NCI-H2081 (cell line): ENCODE results near the gene ATG4B.
"Not testable (repeated sequence)": the region's sequence is repeated elsewhere in the genome, so short reads cannot be mapped to it uniquely, and the experiment has no call there.

Source experiments
- DNase-seq, 2 experiments: peaks; one replicate each; lab custom pipeline; 2025; lab: John Stamatoyannopoulos, UW

Gene ATG4B

GRCh38 chr2:241640165-241640795 is 2.8 kb downstream of the ATG4B start:
- no peak for DNase-seq

DNA sequence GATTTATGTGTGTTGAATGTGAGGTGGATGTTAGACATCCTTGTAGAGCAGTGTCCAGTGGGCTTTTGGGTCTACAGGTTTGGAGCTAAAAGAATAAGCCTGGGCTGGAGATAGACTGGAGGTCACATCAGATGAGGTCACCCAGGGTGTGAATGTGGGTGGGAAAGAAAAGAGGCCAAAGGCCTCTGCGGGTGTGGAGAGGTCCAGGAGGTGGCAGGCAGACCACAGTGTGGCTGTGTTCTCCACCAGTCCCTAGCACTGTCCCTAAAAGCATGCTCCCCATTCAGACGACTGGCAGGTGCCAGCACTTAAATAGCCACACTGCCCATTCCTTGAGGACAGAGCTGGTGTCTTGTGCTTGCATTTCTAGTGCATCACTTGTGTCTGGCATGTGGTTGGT is 4.1 kb downstream of the ATG4B start:
- no peak for DNase-seq

- no peak for DNase-seq
Observed at GRCh38 chr2:241645056-241645914, 7.8 kb downstream of the ATG4B start.

DNA sequence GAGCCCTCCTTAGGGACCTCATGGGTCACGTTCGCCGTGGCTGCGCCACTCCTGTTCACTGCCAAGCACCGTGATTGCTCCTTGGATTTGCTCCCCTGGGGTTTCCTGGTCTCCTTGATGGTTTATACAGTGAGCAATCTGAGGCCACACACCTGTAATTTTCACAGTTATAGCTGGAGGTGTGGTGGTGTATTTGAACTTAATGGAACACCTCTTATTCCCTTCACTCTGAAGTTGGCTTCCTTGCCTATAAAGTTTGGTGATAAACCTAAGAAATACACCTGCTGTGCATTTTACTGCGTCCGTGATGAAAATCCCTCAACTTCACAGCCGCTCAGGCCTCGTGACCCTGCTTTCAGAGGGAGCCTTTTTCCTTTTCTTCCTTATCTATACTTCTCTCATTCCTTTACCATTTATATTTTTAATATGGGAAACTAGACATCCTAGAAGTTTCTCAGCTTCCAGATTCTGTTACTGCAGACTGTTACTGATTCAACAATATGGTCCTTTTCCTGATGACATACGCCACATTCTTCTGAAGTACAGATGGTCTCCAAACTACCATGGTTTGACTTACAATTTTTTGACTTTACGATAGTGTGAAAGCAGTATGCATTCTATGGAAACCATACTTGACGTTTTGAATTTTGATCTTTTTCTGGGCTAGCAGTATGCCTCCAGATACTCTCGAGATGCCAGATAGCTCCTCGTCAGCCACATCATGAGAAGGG is 8.6 kb downstream of the ATG4B start:
- DNase-seq, result no peak

DNA sequence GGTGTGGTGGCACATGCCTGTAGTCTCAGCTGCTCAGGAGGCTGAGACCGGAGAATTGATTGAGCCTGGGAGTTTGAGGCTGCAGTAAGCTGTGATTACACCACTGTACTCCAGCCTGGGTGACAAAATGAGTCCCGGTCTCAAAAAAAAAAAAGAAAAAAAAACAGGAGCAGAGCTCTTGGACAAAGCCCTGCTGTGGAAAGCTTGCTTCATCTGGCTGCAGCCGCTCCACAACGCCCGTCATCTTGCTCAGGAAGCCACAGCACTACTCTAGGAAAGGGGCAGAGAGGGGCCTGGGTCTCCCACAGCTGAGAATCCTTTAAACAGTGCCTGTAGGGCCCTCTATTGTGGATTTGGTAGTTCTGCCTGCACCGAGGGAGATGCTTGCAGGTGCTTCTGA is 11.0 kb downstream of the ATG4B start:
- no peak for DNase-seq

DNA sequence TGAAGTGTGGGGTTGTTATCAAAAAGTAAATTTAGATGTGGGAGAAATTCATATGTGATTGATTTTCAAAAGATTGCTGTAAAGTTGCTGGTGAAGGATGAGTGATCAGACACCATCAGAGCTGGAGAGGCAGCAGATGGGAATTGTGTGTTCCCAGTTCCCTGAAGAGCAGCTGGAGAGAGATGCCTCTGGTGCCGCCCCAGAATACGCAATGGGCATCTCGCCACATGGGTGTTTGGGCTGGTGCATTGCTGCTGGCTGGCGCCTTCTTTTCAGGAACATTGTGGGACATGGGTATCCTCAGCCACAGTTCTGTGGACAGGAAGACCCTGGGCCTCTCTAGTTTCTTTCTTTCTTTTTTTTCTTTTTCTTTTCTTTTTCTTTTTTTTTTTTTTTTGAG is 11.9 kb downstream of the ATG4B start:
- no peak for DNase-seq

DNA sequence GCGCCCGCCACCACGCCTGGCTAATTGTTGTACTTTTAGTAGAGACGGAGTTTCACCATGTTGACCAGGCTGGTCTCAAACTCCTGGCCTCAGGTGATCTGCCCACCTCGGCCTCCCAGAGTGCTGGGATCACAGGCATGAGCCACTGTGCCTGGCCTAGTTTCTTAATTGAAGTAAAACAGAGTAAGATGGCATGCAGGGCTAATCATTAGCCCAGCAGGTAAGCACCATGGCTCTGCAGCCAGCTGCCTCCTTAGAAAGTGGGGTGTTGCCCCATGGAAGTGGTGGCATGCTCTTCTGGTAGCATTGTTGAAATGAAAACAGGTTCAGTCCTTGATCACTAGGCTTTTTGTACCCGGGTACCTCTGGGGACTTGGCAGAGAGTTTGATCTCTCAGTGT is 12.4 kb downstream of the ATG4B start:
- DNase-seq, result no peak

GRCh38 chr2:241652142-241652541 is 14.6 kb downstream of the ATG4B start:
- no peak for DNase-seq

DNA sequence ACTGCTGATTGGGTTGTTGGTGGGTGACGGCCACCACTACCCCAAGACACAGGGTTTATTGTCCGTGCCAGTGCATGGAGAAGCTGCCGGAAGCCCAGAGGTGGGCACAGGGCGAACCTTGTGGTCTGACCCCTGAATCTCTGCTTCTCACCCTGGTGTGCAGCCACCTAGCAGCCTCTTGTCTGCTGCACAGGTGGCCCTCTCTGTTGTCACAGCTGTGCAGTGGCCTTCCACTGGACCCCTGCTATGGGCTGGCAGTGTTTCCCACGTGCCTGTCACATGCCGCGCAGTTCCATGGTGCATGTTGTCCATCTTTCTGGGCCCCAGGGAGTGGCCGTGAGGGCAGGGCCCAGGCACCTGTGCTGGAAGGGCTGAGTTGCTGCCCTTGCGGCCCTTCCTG is 15.2 kb downstream of the ATG4B start:
- DNase-seq, result no peak

DNA sequence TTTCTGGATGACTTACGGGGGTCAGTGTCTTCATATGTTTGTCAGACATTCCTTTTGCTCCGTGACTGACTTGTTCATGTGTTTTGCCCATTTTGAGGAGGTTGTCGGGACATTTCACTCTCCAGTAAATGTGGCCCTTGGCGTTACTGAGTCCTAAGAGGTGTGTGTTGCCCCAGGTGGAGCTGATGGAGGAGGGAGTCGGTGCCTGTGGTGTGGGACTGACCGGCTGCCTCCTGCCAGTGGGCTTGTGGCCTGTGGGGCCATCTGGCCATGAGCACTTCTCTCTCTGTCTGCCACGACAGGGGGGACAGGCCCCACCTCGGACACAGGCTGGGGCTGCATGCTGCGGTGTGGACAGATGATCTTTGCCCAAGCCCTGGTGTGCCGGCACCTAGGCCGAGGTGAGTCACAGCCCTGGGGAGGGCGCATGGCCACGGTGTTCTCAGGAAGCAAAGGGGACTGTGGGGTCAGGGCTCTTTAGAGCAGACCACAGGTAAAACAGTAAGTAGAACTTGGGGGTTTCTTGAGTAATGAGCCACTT is 15.8 kb downstream of the ATG4B start:
- DNase-seq, result no peak

- DNase-seq, result no peak
Observed at GRCh38 chr2:241654551-241654950, 17.1 kb downstream of the ATG4B start.

GRCh38 chr2:241655516-241656189 is 18.2 kb downstream of the ATG4B start:
- no peak for DNase-seq

DNA sequence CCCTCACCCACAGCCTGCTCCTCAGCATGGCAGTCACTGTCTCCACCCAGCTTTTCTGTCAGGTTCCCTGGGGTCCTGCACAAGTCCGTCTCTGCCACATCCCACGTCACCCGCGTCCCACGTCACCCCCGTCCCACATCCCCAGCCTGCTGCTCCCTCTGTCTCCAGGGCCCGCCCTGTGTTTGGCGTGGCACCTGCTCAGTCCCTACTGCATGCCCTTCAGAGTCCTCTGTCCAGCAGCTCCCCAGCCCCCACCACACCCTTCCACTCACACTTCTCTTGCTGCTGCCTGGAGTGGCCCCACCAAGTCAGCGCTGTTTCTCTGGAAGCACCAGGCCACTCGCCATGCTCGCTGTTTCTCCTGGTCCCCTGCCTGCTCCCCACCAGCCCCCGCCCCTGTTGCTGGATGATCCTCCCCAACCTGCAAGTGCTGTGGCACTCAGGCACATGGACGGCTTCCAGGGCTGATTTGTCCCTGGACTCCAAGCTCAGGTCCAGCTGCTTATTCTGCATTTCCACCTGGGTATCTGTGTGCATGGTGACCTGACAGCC is 18.8 kb downstream of the ATG4B start:
- no peak for DNase-seq

DNA sequence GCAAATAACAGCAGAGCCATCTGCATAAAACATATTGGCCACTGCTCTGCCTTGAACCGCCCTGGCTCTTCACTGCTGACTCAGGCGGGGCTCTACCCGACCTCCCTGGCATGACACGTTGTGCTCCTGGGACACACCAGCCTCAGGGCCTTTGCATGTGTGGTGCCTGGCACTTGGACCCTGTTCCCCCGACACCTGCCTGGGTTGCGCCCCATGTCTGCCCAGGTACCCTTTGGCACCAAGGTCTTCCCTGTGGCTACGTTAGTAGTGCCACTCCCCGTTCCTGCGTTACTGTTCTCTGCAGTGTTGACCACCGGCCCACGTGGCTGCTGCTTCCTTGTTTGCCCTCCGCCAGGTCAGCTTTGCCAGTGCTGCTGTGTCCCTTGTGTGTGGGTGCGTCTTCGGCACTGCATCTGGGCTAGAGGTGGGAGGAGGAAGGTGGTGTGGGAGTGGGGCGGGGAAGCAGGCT is 20.3 kb downstream of the ATG4B start:
- no peak for DNase-seq

DNA sequence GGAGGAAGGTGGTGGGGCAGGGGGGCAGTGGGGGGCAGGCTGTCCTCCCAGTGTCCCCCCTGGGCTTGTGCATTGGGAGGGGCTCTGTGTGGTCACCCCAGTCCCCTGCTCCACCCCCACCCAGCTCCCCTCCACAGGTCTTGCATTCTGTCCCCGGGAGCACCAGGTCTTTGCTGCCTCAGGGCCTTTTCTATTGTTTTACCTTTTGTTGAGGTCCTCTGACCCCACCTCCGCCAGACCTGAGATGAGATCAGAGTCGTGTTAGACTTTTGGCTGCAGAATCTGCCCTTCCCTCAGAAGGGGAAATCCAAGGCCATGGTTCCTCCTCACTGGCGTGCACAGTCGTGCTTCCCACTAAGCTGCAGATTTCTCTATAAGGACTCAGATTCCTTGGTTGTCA is 20.8 kb downstream of the ATG4B start:
- DNase-seq, result no peak

DNA sequence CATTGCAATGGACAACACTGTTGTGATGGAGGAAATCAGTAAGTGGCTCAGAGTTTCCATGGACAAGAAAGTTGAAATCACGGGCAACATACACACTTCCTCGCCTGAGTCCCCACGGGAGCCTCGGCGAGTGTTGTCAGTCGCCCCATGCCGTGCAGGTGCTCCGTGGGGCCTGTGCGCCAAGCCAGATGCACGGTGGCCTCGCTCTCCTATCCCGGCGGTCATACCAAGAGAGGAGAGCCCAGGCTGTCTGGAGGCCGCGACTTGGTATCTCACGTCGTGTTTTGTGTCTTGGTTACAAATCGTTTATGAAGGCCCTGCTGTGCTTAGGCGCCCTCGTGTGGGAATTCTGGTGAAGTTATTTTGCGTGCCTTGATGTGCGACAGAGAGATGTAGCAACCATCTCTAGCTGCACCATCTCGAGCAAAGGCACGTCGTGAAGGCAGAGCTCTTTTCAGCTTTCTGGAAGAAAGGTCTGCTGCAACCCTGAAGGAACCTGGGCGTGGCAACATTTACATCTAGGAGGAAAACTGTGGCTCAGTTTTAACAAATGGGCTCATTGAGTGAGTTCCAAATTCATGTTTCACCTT is 21.8 kb downstream of the ATG4B start:
- DNase-seq, result peak; percentile 58 to 63

GRCh38 chr2:241660593-241661213 is 23.2 kb downstream of the ATG4B start:
- DNase-seq, result no peak

- DNase-seq, result not testable (repeated sequence)
Observed at GRCh38 chr2:241662731-241663130, 25.2 kb downstream of the ATG4B start.

GRCh38 chr2:241665731-241666440 is 28.4 kb downstream of the ATG4B start:
- DNase-seq, result no peak
